ENCODE measurements around the gene AKT1S1. TPM values are rescaled to one million over a fixed set of nuclear protein-coding genes. Genes with fewer than 3 reads are reported as not detected.

AKT1S1 gene
- total RNA-seq, 1 donor from 2014 or later = 116 TPM

DNA sequence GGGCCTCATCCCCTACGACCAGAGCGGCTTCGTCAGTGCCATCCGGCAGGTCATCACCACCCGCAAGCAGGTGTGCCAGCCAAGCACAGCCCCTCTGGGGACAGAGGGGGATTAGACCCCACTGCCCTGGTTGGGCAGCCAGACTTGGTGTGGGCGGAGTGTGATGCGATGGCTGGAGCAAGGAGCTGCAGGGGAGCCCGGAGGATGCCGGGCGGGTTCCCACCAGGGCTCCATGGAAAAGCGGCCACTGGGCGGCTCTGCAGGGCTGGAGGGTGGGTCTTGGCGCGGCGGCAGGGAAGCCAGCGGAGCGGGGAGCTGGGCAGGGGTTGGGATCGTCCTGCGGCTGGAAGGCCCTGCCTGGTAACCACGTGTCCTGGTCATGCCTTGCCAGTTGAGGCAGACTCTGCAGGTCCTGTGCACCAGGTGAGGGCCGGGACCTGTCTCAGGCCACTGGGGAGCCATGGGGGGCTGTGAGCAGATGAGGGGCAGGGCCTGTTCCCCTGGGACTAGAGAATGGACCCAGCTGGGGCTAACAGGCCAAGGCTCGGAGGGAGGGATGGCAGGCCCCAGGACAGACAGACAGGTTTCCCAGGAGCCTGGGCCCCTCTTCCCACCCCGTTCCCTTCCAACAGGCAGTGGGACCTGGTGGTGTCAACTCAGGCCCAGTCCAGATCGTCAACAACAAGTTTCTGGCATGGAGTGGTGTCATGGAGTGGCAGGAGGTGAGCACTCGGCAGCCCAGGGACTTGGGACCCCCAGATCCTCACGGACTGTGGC, 19.9 kb downstream of the AKT1S1 start:
- no peak overlapping the region for H2AFZ ChIP-seq (ENCODE audit: low read depth, low read length)
- H3K4me1 Mint-ChIP-seq (ENCODE audit: low read depth, unreplicated experiment) = peaks cover 18% of the 10 kb centered on the region
- H3K4me3 ChIP-seq (ENCODE audit: insufficient read depth, low read depth, low read length) = no peak overlapping the region
- FAIRE-seq = no peak
- H3K27me3 ChIP-seq (ENCODE audit: insufficient read depth, low read length) = no peaks in the 10 kb centered on the region
- no peak overlapping the region for H3K27ac Mint-ChIP-seq (ENCODE audit: unreplicated experiment)
- H3K4me3 Mint-ChIP-seq (ENCODE audit: unreplicated experiment) = no peak overlapping the region
- H3K9me3 ChIP-seq (ENCODE audit: insufficient read depth, low read depth, low read length) = no peaks in the 10 kb centered on the region
- H3K27ac ChIP-seq (ENCODE audit: low read depth, low read length) = no peak overlapping the region
- TF ChIP-seq EZH2 (IDR thresholded peaks at IDR 0.05; ENCODE audit: insufficient read depth, low read length) = no peak
- TF ChIP-seq, protein P1, sequence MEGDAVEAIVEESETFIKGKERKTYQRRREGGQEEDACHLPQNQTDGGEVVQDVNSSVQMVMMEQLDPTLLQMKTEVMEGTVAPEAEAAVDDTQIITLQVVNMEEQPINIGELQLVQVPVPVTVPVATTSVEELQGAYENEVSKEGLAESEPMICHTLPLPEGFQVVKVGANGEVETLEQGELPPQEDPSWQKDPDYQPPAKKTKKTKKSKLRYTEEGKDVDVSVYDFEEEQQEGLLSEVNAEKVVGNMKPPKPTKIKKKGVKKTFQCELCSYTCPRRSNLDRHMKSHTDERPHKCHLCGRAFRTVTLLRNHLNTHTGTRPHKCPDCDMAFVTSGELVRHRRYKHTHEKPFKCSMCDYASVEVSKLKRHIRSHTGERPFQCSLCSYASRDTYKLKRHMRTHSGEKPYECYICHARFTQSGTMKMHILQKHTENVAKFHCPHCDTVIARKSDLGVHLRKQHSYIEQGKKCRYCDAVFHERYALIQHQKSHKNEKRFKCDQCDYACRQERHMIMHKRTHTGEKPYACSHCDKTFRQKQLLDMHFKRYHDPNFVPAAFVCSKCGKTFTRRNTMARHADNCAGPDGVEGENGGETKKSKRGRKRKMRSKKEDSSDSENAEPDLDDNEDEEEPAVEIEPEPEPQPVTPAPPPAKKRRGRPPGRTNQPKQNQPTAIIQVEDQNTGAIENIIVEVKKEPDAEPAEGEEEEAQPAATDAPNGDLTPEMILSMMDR (IDR thresholded peaks at IDR 0.05; ENCODE audit: insufficient read depth, low read depth, low read length) = no peak
- H3K9ac ChIP-seq (ENCODE audit: low read length) = no peak overlapping the region
- no peaks in the 10 kb centered on the region for H3K27me3 Mint-ChIP-seq (ENCODE audit: low read depth, unreplicated experiment)
- H4K20me1 ChIP-seq (ENCODE audit: insufficient read depth, low read length) = peaks cover 80% of the 10 kb centered on the region
- H3K36me3 Mint-ChIP-seq (ENCODE audit: low read depth, unreplicated experiment) = peaks cover 5% of the 10 kb centered on the region
- H3K4me2 ChIP-seq (ENCODE audit: low read length) = no peak overlapping the region
- no peaks in the 10 kb centered on the region for H3K36me3 ChIP-seq (ENCODE audit: insufficient read depth, low read length)
- H3K4me1 ChIP-seq (ENCODE audit: insufficient read depth, low read length) = peaks cover 43% of the 10 kb centered on the region
- DNase-seq (ENCODE audit: low read depth) = no peak
- H3K79me2 ChIP-seq (ENCODE audit: insufficient read depth, low read length) = peaks cover 48% of the 10 kb centered on the region
- H3K9me3 Mint-ChIP-seq (ENCODE audit: unreplicated experiment) = peaks cover under 1% of the 10 kb centered on the region

DNA sequence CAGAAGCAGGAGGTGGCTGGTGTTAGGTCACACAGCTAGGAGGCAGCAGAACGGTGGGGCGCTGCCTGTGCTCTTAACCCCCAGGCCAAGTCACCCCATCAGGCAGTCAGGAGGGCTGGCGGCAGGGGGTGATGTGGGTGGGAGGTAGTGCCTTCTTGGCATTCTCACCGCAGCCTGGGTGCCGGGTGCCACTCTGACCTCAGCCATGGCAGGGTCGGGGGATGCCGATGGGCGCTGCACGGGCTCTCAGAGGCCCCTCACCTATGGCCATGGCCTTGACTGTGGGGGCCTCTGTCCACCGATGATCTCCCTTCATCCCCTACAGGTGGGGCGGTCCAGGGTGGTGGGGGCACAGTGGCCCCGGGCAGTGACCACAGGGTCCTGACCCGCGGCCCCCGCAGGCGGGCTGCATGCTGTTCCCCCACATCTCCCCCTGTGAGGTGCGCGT, 20.6 kb downstream of the AKT1S1 start:
- H3K27me3 Mint-ChIP-seq (ENCODE audit: low read depth, unreplicated experiment) = no peaks in the 10 kb centered on the region
- H3K9me3 ChIP-seq (ENCODE audit: insufficient read depth, low read depth, low read length) = no peaks in the 10 kb centered on the region
- H3K4me1 Mint-ChIP-seq (ENCODE audit: low read depth, unreplicated experiment) = peaks cover 19% of the 10 kb centered on the region
- H3K27me3 ChIP-seq (ENCODE audit: insufficient read depth, low read length) = no peaks in the 10 kb centered on the region
- no peak overlapping the region for H3K27ac ChIP-seq (ENCODE audit: low read depth, low read length)
- H3K4me3 ChIP-seq (ENCODE audit: insufficient read depth, low read depth, low read length) = no peak overlapping the region
- no peak overlapping the region for H3K9ac ChIP-seq (ENCODE audit: low read length)
- no peak overlapping the region for H3K4me3 Mint-ChIP-seq (ENCODE audit: unreplicated experiment)
- H3K4me2 ChIP-seq (ENCODE audit: low read length) = no peak overlapping the region
- H3K79me2 ChIP-seq (ENCODE audit: insufficient read depth, low read length) = peaks cover 54% of the 10 kb centered on the region
- H3K36me3 Mint-ChIP-seq (ENCODE audit: low read depth, unreplicated experiment) = peaks cover 5% of the 10 kb centered on the region
- no peak overlapping the region for H3K27ac Mint-ChIP-seq (ENCODE audit: unreplicated experiment)
- DNase-seq (ENCODE audit: low read depth) (no peak), FAIRE-seq (no peak)
- TF ChIP-seq, protein P1 (IDR thresholded peaks at IDR 0.05; ENCODE audit: insufficient read depth, low read depth, low read length) = no peak
- no peak for TF ChIP-seq EZH2 (IDR thresholded peaks at IDR 0.05; ENCODE audit: insufficient read depth, low read length)
- H3K4me1 ChIP-seq (ENCODE audit: insufficient read depth, low read length) = peaks cover 48% of the 10 kb centered on the region
- H3K36me3 ChIP-seq (ENCODE audit: insufficient read depth, low read length) = no peaks in the 10 kb centered on the region
- H3K9me3 Mint-ChIP-seq (ENCODE audit: unreplicated experiment) = peaks cover 2% of the 10 kb centered on the region
- H4K20me1 ChIP-seq (ENCODE audit: insufficient read depth, low read length) = peaks cover 85% of the 10 kb centered on the region
- no peak overlapping the region for H2AFZ ChIP-seq (ENCODE audit: low read depth, low read length)
